GM12872 (cell line): Measurements from ENCODE around the gene UTS2.

Experiments used
- TF ChIP-seq, protein P1 (sequence below): IDR thresholded peaks from 3 replicates; pipeline ENCODE4 v1.5.1; 2011; ENCODE audit warnings: low read depth, mild to moderate bottlenecking, low read length, moderate library complexity; ENCODE audit not compliant: insufficient read depth

The UTS2 gene

DNA sequence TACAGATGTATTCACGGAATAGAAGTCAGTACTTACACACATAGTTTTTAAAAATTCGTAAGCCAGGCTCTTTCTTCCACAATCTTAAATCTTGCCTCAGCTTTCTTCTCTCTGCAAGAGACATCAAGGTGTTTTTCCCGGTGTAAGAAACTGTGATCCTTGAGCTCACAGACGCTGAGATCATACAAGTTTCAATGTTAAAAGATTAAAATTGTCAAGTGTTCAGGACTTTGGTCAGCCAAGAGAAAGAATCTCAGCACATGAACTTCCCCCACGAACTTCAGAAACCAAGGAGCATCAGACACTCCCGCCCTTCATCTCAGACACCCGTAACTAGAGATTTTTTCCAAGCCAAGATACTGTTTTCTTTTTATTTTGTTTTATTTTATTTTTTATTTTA, 6.2 kb downstream of the UTS2 start:
- TF ChIP-seq, protein P1, sequence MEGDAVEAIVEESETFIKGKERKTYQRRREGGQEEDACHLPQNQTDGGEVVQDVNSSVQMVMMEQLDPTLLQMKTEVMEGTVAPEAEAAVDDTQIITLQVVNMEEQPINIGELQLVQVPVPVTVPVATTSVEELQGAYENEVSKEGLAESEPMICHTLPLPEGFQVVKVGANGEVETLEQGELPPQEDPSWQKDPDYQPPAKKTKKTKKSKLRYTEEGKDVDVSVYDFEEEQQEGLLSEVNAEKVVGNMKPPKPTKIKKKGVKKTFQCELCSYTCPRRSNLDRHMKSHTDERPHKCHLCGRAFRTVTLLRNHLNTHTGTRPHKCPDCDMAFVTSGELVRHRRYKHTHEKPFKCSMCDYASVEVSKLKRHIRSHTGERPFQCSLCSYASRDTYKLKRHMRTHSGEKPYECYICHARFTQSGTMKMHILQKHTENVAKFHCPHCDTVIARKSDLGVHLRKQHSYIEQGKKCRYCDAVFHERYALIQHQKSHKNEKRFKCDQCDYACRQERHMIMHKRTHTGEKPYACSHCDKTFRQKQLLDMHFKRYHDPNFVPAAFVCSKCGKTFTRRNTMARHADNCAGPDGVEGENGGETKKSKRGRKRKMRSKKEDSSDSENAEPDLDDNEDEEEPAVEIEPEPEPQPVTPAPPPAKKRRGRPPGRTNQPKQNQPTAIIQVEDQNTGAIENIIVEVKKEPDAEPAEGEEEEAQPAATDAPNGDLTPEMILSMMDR = no peak

DNA sequence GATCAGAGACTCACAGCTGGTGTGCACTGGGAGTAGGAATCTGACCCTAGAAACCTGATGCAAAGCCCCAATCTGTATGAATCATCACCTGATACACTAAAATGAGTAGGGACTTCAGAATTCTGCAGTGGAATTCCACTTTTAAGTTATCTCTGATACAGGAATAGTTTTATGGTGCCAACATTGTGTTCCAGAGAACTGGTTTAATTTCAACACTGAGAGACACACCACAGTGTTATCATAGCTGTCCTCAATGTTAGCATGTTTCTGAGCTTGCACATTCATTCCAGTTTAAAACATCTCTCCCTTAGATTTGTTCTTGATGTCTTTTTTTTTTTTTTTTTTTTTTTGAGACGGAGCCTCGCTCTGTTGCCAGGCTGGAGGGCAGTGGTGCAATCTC, 7.1 kb downstream of the UTS2 start:
- TF ChIP-seq, protein P1 = no peak

DNA sequence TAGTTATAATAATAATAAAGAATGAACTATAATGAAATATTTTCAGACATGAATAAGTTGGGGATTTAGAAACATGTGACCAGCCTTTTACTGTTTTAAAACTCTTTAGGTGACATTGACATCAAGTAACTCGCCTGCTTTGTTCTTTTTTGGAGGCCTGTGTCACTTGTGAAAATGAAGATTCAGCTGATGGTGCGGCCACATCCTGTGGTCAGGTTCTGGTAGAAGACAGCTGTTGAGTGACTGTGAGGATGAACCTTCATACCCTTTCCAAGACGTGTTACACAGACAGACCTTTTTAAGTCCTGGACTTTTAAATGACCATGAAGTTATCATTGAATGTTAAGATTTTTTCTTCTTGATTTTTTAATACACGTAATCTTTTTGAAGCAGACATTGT, 10.3 kb downstream of the UTS2 start:
- TF ChIP-seq, protein P1 = no peak

DNA sequence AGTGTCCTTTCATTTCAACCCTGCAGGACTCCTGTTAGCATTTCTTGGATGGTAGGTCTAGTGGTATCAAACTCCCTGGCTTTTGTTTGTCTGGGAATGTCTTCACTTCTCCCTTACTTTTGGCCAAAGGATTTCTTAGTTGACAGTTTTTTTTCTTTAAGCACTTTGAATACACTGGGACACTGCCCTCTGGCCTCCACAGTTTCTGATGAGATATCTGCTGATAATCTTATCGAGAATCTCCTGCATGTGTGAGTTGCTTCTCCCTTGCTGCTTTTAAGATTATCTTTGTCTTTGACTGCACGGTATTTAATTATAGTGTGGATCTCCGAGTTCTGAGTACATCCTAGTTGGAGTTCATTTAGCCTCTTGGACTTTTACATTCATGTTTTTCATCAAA, 13.3 kb downstream of the UTS2 start:
- TF ChIP-seq, protein P1 = no peak

DNA sequence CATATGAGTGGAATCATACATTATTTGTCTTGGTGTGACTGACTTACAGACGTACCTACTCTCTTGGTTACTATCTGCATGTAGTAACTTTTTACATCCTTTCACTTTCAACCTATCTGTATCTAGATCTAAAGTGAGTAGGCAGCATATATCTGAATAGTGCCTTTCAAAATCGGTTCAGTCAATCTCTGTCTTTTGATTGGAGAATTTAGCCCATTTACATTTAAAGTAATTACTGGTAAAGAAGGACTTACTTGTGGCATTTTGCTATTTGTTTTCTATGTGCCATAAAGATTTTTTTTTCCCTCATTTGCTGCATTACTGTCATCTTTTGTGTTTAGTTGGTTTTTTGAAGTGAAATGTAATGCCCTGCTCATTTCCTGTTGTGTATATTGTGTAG, 14.2 kb downstream of the UTS2 start:
- TF ChIP-seq, protein P1 = no peak

DNA sequence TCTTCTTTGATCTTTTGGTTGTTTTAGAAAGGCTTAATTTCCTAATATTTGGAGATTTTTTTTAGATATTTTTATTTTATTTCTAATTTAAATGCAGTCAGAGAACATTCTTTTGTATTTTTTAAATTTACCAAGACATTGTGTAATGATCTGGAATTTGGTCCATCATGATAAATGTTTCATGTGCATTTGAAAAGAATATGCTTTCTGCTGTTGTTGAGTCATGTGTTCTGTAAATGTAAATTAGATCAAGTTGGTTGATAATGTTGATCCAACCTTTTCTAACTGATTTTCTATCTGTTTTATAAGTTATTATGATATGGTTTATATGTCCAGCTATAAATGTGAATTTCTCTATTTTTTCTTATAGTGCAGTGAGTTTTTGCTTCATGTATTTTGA, 19.8 kb downstream of the UTS2 start:
- TF ChIP-seq, protein P1 = no peak

DNA sequence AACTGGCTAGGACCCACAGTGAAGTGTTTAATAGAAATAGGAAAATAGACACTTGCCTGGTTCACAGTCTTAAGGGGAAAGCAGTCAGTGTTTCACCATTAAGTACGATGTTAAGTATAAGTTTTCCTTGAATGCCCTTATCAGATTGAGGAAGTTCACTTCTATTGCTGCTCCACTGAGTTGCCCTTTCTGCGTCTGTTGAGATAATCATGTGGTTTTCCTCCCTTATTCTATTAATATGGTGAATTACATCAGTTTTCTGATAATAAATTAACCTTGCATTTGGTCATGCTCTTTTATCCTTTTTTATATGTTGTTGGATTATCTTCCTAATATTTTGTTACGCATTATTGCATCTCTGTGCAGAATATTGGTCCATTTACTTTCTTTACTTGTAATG, 21.4 kb downstream of the UTS2 start:
- TF ChIP-seq, protein P1 = no peak
